Suprapubic skin (tissue), 3 donors: ENCODE results near the gene CAMKV.

Experiments
- CTCF ChIP-seq, 2 donors: fragments of 200-600 bp in 1 of 2; fragments of 450-650 bp in 1 of 2; sonication (generic) in 1 of 2; IDR thresholded peaks; one replicate each; pipeline ENCODE4 v1.5.1; 2016 to 2019; ENCODE audit warnings: antibody characterized with exemption in 2 of 2, mild to moderate bottlenecking in 1 of 2, moderate library complexity in 1 of 2
- POLR2A ChIP-seq, 2 donors: fragments of 450-650 bp; IDR thresholded peaks; one replicate each; pipeline ENCODE4 v1.6.1; 2017; ENCODE audit warnings: antibody characterized with exemption in 2 of 2, mild to moderate bottlenecking in 2 of 2, moderate library complexity in 2 of 2

- TF ChIP-seq CTCF (IDR thresholded peaks at IDR 0.05) (no peak), POLR2A (IDR thresholded peaks at IDR 0.05) (no peak)
These were observed 742 bp downstream of the CAMKV start for GRCh38 chr3:49868862-49869466.
